Keratinocyte (primary cell): Measurements from ENCODE around the gene ST6GALNAC6. TPM values are rescaled to one million over a fixed set of nuclear protein-coding genes. Genes with fewer than 3 reads are reported as not detected.

Experiments used
- DNase-seq: peaks from one replicate; pipeline ENCODE4 v3.0.0-alpha.2; 2011; ENCODE audit warnings: low read depth, missing footprints, low spot score
- FAIRE-seq: peaks from 2 replicates; lab custom pipeline; 2011; peaks lifted over from hg19 to GRCh38; lab: Jason Lieb, UNC
- H2AFZ ChIP-seq: 2 replicates; pipeline ENCODE4 v1.6.0; 2012; ENCODE audit warnings: low read length, control low read depth, inconsistent platforms; ENCODE audit not compliant: control insufficient read depth
- H3K27ac ChIP-seq: 2 replicates; pipeline ENCODE4 v1.5.1; 2011; ENCODE audit warnings: low read length; ENCODE audit not compliant: control insufficient read depth, insufficient read depth
- H3K27me3 ChIP-seq: 3 replicates; pipeline ENCODE4 v1.6.0; 2011; ENCODE audit warnings: low read length; ENCODE audit not compliant: control insufficient read depth, insufficient read depth; ENCODE audit errors: extremely low read depth
- H3K36me3 ChIP-seq, 2 experiments: 2 replicates in 1 of 2; 3 replicates in 1 of 2; pipeline ENCODE4 v1.5.1; 2011; ENCODE audit warnings: low read length in 2 of 2, mild to moderate bottlenecking in 1 of 2; ENCODE audit not compliant: control insufficient read depth in 2 of 2, insufficient read depth in 2 of 2; ENCODE audit errors: extremely low read depth in 1 of 2
- H3K4me1 ChIP-seq: 3 replicates; pipeline ENCODE4 v1.5.1; 2011; ENCODE audit warnings: low read length; ENCODE audit not compliant: control insufficient read depth, insufficient read depth; ENCODE audit errors: extremely low read depth
- H3K4me2 ChIP-seq: 3 replicates; pipeline ENCODE4 v1.6.0; 2011; ENCODE audit warnings: low read depth, low read length; ENCODE audit not compliant: control insufficient read depth, insufficient read depth; ENCODE audit errors: extremely low read depth
- H3K4me3 ChIP-seq, 3 experiments: fragments of 200-600 bp in 1 of 3; sonication (generic) in 1 of 3; 2 replicates in 2 of 3; 3 replicates in 1 of 3; pipeline ENCODE4 v1.5.1; 2011 to 2016; ENCODE audit warnings: low read length in 3 of 3, mild to moderate bottlenecking in 3 of 3, control low read depth in 2 of 3, inconsistent platforms in 1 of 3, low read depth in 1 of 3, mixed read lengths in 1 of 3, mixed run types in 1 of 3, moderate library complexity in 1 of 3; ENCODE audit not compliant: control insufficient read depth in 2 of 3, insufficient read depth in 2 of 3; ENCODE audit errors: extremely low read depth in 1 of 3
- H3K79me2 ChIP-seq: 2 replicates; pipeline ENCODE4 v1.6.0; 2012; ENCODE audit warnings: low read length; ENCODE audit not compliant: control insufficient read depth, insufficient read depth
- H3K9ac ChIP-seq: 3 replicates; pipeline ENCODE4 v1.6.0; 2011; ENCODE audit warnings: low read length; ENCODE audit not compliant: control insufficient read depth, insufficient read depth; ENCODE audit errors: extremely low read depth
- H3K9me1 ChIP-seq: 3 replicates; pipeline ENCODE4 v1.6.0; 2011; ENCODE audit warnings: low read length; ENCODE audit not compliant: control insufficient read depth, insufficient read depth; ENCODE audit errors: extremely low read depth
- H3K9me3 ChIP-seq: 2 replicates; pipeline ENCODE4 v1.5.1; 2012; ENCODE audit warnings: low read depth, low read length; ENCODE audit not compliant: control insufficient read depth
- H4K20me1 ChIP-seq: 3 replicates; pipeline ENCODE4 v1.6.0; 2011; ENCODE audit warnings: low read length; ENCODE audit not compliant: control insufficient read depth, insufficient read depth; ENCODE audit errors: extremely low read depth
- EZH2 ChIP-seq: IDR thresholded peaks from one replicate; pipeline ENCODE4 v1.6.1; 2012; ENCODE audit warnings: inconsistent platforms, mild to moderate bottlenecking, low read length, moderate library complexity
- dilution Hi-C: fragments of 300-500 bp; cut with MboI; formaldehyde crosslinking; loops from one replicate; pipeline ENCODE4 v1.7.0; 2020; ENCODE audit warnings: low sequenced_read_pairs; ENCODE audit not compliant: extremely low pct_ligation_motif_present
- polyA plus RNA-seq, 5 experiments: library from polyadenylated mRNA; depleted of rRNA in 3 of 5; stranded (reverse) in 3 of 5; stranded (forward) in 1 of 5; unstranded in 1 of 5; fragments of >200 nt; gene quantifications; 1 replicate in 1 of 5; 2 replicates in 3 of 5; 3 replicates in 1 of 5; pipeline versions ENCODE4 v1.2.1 to v1.2.3, GENCODE V29; 2011 to 2012; ENCODE audit warnings: missing spikeins in 2 of 5, low read depth in 1 of 5, low replicate concordance in 1 of 5
- TF ChIP-seq, protein P1 (sequence below), 3 experiments: IDR thresholded peaks in 1 of 3; conservative IDR thresholded peaks in 1 of 3; optimal IDR thresholded peaks in 1 of 3; 2 replicates in 2 of 3; 3 replicates in 1 of 3; pipeline versions ENCODE3 to v1.5.1; 2011; ENCODE audit warnings: low read length in 3 of 3, mild to moderate bottlenecking in 3 of 3, moderate library complexity in 2 of 3, control low read depth in 1 of 3, inconsistent platforms in 1 of 3; ENCODE audit not compliant: insufficient read depth in 2 of 3; ENCODE audit errors: extremely low read depth in 1 of 3

Gene ST6GALNAC6
- polyA plus RNA-seq, 1 donor (not counting 4 experiments of a cell fraction or from before 2014, with no cell fraction given): 21.1 TPM

DNA sequence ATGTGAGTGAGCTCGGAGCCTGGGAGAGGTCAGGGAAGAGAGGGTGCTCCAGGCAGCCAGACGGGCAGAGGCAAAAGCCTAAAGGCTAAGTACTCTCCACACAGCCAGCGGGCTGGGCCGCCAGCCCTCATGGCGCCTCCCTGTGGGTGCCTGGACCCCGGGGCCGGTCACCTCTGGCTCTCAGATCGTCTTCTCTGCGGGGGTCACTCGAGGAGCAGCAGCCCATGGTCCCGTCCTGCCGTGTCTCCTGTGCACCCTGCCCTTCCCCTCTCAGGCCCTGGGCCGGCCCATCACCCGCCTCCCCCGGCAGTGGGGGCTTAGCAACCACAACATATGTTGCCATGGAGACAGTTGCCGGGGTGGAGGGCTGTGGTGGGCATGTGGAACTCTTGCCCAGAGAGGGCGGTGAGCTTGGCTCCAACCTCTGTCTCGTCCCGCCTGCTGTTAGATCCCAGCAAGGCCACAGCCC, 26.1 kb downstream of the ST6GALNAC6 start:
- dilution Hi-C loops: no loop called here
- DNase-seq (no peak), FAIRE-seq (no peak)
- H3K79me2 ChIP-seq: peaks cover 2% of the 10 kb centered on the region
- no peak overlapping the region for H2AFZ ChIP-seq
- no peaks in the 10 kb centered on the region for H3K9me3 ChIP-seq
- H3K9me1 ChIP-seq: no peaks in the 10 kb centered on the region
- TF ChIP-seq, protein P1, sequence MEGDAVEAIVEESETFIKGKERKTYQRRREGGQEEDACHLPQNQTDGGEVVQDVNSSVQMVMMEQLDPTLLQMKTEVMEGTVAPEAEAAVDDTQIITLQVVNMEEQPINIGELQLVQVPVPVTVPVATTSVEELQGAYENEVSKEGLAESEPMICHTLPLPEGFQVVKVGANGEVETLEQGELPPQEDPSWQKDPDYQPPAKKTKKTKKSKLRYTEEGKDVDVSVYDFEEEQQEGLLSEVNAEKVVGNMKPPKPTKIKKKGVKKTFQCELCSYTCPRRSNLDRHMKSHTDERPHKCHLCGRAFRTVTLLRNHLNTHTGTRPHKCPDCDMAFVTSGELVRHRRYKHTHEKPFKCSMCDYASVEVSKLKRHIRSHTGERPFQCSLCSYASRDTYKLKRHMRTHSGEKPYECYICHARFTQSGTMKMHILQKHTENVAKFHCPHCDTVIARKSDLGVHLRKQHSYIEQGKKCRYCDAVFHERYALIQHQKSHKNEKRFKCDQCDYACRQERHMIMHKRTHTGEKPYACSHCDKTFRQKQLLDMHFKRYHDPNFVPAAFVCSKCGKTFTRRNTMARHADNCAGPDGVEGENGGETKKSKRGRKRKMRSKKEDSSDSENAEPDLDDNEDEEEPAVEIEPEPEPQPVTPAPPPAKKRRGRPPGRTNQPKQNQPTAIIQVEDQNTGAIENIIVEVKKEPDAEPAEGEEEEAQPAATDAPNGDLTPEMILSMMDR (optimal IDR thresholded peaks at IDR 0.05 in 1 of 3, IDR thresholded peaks at IDR 0.05 in 1 of 3, conservative IDR thresholded peaks at IDR 0.05 in 1 of 3; ENCODE audit: extremely low read depth in 1 of 3, insufficient read depth in 2 of 3, low read length in 3 of 3): no peak
- no peak overlapping the region for H3K27ac ChIP-seq
- H3K36me3 ChIP-seq: peaks cover under 1 to 7% of the 10 kb centered on the region in 2 experiments
- H3K4me1 ChIP-seq: peaks cover 24% of the 10 kb centered on the region
- no peak overlapping the region for H3K4me2 ChIP-seq
- no peak overlapping the region for H3K4me3 ChIP-seq
- H4K20me1 ChIP-seq: peaks cover 2% of the 10 kb centered on the region
- no peak overlapping the region for H3K9ac ChIP-seq
- H3K27me3 ChIP-seq: no peaks in the 10 kb centered on the region

DNA sequence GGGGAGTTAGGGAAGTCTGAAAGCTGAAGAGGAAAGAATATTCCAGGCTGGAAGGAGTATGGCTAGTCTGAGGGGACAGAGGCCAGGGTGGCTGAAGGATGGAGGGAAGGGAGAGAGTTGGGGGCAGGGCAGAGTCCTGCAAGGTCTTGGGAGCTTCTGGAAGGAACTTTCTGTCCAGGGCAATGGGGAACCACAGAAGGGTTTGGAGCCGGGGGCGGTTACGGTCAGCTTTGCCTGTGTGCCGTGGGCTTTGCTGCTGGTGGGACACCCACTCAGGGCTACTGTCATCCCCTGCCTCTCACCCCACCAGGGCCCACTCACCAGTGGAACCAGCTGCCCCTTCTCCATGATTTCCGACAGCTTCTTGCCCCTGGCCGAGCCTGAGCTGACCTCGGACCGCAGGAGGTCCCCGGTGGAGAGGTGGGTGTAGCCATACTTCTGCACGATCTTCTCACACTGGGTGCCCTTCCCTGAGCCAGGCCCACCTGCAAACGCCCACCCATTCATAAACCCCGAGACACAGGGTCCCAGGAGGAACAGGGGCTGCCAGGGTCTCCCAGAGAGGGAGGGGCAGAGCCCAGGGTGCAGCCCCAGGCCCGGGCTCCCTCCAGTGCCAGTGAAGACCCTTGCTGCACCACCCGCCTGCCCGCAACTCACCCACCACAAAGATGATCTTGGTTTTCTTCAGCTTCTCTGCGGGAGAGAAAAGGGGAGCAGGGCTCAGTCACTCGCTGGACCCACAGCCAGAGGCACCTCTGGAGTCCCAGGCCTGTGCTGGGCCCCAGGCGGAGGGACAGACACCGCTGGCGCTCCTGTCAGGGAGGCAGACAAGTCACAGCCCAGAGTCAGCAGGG, 26.8 kb downstream of the ST6GALNAC6 start:
- DNase-seq: no peak
- dilution Hi-C loops: no loop called here
- Histone ChIP-seq H3K4me1 (peaks cover 19% of the 10 kb centered on the region), H3K27me3 (no peaks in the 10 kb centered on the region), H3K79me2 (peaks cover 2% of the 10 kb centered on the region), H3K9me1 (no peaks in the 10 kb centered on the region), H2AFZ (no peak overlapping the region), H4K20me1 (peaks cover 2% of the 10 kb centered on the region), H3K9ac (no peak overlapping the region), H3K4me3 (no peak overlapping the region), H3K27ac (no peak overlapping the region), H3K4me2 (no peak overlapping the region), H3K36me3 (peaks cover 4 to 8% of the 10 kb centered on the region in 2 experiments), H3K9me3 (no peaks in the 10 kb centered on the region)
- TF ChIP-seq, protein P1 (optimal IDR thresholded peaks at IDR 0.05 in 1 of 3, IDR thresholded peaks at IDR 0.05 in 1 of 3, conservative IDR thresholded peaks at IDR 0.05 in 1 of 3; ENCODE audit: extremely low read depth in 1 of 3, insufficient read depth in 2 of 3, low read length in 3 of 3): no peak
- no peak for TF ChIP-seq EZH2
- FAIRE-seq: no peak
